ENCODE data around the gene LTC4S.

LTC4S gene

GRCh38 chr5:179802950-179803562, 9.3 kb downstream of the LTC4S start:
- Histone ChIP-seq H3K27ac (ENCODE audit: low read length) (no peak overlapping the region), H3K9me3 (ENCODE audit: control insufficient read depth in 1 of 2, low read length in 2 of 2) (no peaks in the 10 kb centered on the region), H3K27me3 (ENCODE audit: low read depth, low read length) (no peaks in the 10 kb centered on the region), H3K36me3 (ENCODE audit: control insufficient read depth in 1 of 2, insufficient read depth in 2 of 2, low read length in 2 of 2) (peaks cover 10 to 28% of the 10 kb centered on the region in 2 donors), H3K4me3 (ENCODE audit: low read depth in 1 of 2, low read length in 2 of 2) (no peak overlapping the region), H3K4me1 (ENCODE audit: control insufficient read depth in 1 of 2, insufficient read depth in 2 of 2, low read length in 2 of 2) (peaks cover 23 to 35% of the 10 kb centered on the region in 2 donors)

- Histone ChIP-seq H3K27me3 (ENCODE audit: low read depth, low read length) (no peaks in the 10 kb centered on the region), H3K4me1 (ENCODE audit: control insufficient read depth in 1 of 2, insufficient read depth in 2 of 2, low read length in 2 of 2) (peaks cover 23 to 35% of the 10 kb centered on the region in 2 donors), H3K9me3 (ENCODE audit: control insufficient read depth in 1 of 2, low read length in 2 of 2) (no peaks in the 10 kb centered on the region), H3K36me3 (ENCODE audit: control insufficient read depth in 1 of 2, insufficient read depth in 2 of 2, low read length in 2 of 2) (peaks cover 4 to 19% of the 10 kb centered on the region in 2 donors), H3K4me3 (ENCODE audit: low read depth in 1 of 2, low read length in 2 of 2) (peak overlapping the region in 1 of 2 donors; percentile 59), H3K27ac (ENCODE audit: low read length) (no peak overlapping the region)
Measured at GRCh38 chr5:179803651-179804554, 10.1 kb downstream of the LTC4S start.

- Histone ChIP-seq H3K4me1 (ENCODE audit: control insufficient read depth in 1 of 2, insufficient read depth in 2 of 2, low read length in 2 of 2) (peaks cover 23 to 35% of the 10 kb centered on the region in 2 donors), H3K27me3 (ENCODE audit: low read depth, low read length) (no peaks in the 10 kb centered on the region), H3K4me3 (ENCODE audit: low read depth in 1 of 2, low read length in 2 of 2) (peak overlapping the region; percentile 59 to 73), H3K9me3 (ENCODE audit: control insufficient read depth in 1 of 2, low read length in 2 of 2) (no peaks in the 10 kb centered on the region), H3K27ac (ENCODE audit: low read length) (peak overlapping the region; percentile 75), H3K36me3 (ENCODE audit: control insufficient read depth in 1 of 2, insufficient read depth in 2 of 2, low read length in 2 of 2) (peaks cover 0 to 13% of the 10 kb centered on the region in 2 donors)
Measured at GRCh38 chr5:179804555-179804947, 10.8 kb downstream of the LTC4S start.

- peaks cover 0 to 7% of the 10 kb centered on the region in 2 donors for H3K36me3 ChIP-seq (ENCODE audit: control insufficient read depth in 1 of 2, insufficient read depth in 2 of 2, low read length in 2 of 2)
- no peaks in the 10 kb centered on the region for H3K9me3 ChIP-seq (ENCODE audit: control insufficient read depth in 1 of 2, low read length in 2 of 2)
- H3K27me3 ChIP-seq (ENCODE audit: low read depth, low read length): no peaks in the 10 kb centered on the region
- peaks cover 23 to 35% of the 10 kb centered on the region in 2 donors for H3K4me1 ChIP-seq (ENCODE audit: control insufficient read depth in 1 of 2, insufficient read depth in 2 of 2, low read length in 2 of 2)
- H3K4me3 ChIP-seq (ENCODE audit: low read depth in 1 of 2, low read length in 2 of 2): peak overlapping the region; percentile 59 to 73
- peak overlapping the region; percentile 75 for H3K27ac ChIP-seq (ENCODE audit: low read length)
Measured at GRCh38 chr5:179805070-179805528, 11.3 kb downstream of the LTC4S start.

GRCh38 chr5:179805529-179806249, 11.9 kb downstream of the LTC4S start:
- H3K27me3 ChIP-seq (ENCODE audit: low read depth, low read length): no peaks in the 10 kb centered on the region
- peaks cover 0 to 5% of the 10 kb centered on the region in 2 donors for H3K36me3 ChIP-seq (ENCODE audit: control insufficient read depth in 1 of 2, insufficient read depth in 2 of 2, low read length in 2 of 2)
- no peaks in the 10 kb centered on the region for H3K9me3 ChIP-seq (ENCODE audit: control insufficient read depth in 1 of 2, low read length in 2 of 2)
- H3K27ac ChIP-seq (ENCODE audit: low read length): peak overlapping the region; percentile 75
- H3K4me3 ChIP-seq (ENCODE audit: low read depth in 1 of 2, low read length in 2 of 2): peak overlapping the region; percentile 59 to 73
- H3K4me1 ChIP-seq (ENCODE audit: control insufficient read depth in 1 of 2, insufficient read depth in 2 of 2, low read length in 2 of 2): peaks cover 23 to 35% of the 10 kb centered on the region in 2 donors

- Histone ChIP-seq H3K36me3 (ENCODE audit: control insufficient read depth in 1 of 2, insufficient read depth in 2 of 2, low read length in 2 of 2) (no peaks in the 10 kb centered on the region), H3K4me1 (ENCODE audit: control insufficient read depth in 1 of 2, insufficient read depth in 2 of 2, low read length in 2 of 2) (peaks cover 23 to 35% of the 10 kb centered on the region in 2 donors), H3K27ac (ENCODE audit: low read length) (no peak within 1 kb of the TSS), H3K9me3 (ENCODE audit: control insufficient read depth in 1 of 2, low read length in 2 of 2) (no peaks in the 10 kb centered on the region), H3K4me3 (ENCODE audit: low read depth in 1 of 2, low read length in 2 of 2) (peak within 1 kb of the TSS; percentile 37 to 73), H3K27me3 (ENCODE audit: low read depth, low read length) (no peaks in the 10 kb centered on the region)
Measured at GRCh38 chr5:179806250-179807048, 12.7 kb downstream of the LTC4S start, which contains the start of gene MGAT4B. TSS of gene MGAT4B (minus strand) at chr5:179806866. CDS start at chr5:179806583, 283 bp downstream.

GRCh38 chr5:179812135-179812825, 18.5 kb downstream of the LTC4S start:
- Histone ChIP-seq H3K4me1 (ENCODE audit: control insufficient read depth in 1 of 2, insufficient read depth in 2 of 2, low read length in 2 of 2) (peaks cover 0 to 6% of the 10 kb centered on the region in 2 donors), H3K36me3 (ENCODE audit: control insufficient read depth in 1 of 2, insufficient read depth in 2 of 2, low read length in 2 of 2) (peaks cover 0 to 6% of the 10 kb centered on the region in 2 donors), H3K27me3 (ENCODE audit: low read depth, low read length) (no peaks in the 10 kb centered on the region), H3K9me3 (ENCODE audit: control insufficient read depth in 1 of 2, low read length in 2 of 2) (no peaks in the 10 kb centered on the region), H3K27ac (ENCODE audit: low read length) (no peak overlapping the region), H3K4me3 (ENCODE audit: low read depth in 1 of 2, low read length in 2 of 2) (no peak overlapping the region)

- no peaks in the 10 kb centered on the region for H3K27me3 ChIP-seq (ENCODE audit: low read depth, low read length)
- H3K36me3 ChIP-seq (ENCODE audit: control insufficient read depth in 1 of 2, insufficient read depth in 2 of 2, low read length in 2 of 2): peaks cover 0 to 6% of the 10 kb centered on the region in 2 donors
- H3K9me3 ChIP-seq (ENCODE audit: control insufficient read depth in 1 of 2, low read length in 2 of 2): no peaks in the 10 kb centered on the region
- H3K4me1 ChIP-seq (ENCODE audit: control insufficient read depth in 1 of 2, insufficient read depth in 2 of 2, low read length in 2 of 2): peaks cover 0 to 14% of the 10 kb centered on the region in 2 donors
- no peak overlapping the region for H3K27ac ChIP-seq (ENCODE audit: low read length)
- H3K4me3 ChIP-seq (ENCODE audit: low read depth in 1 of 2, low read length in 2 of 2): no peak overlapping the region
Measured at GRCh38 chr5:179812997-179813607, 19.3 kb downstream of the LTC4S start.

GRCh38 chr5:179814090-179814489, 20.3 kb downstream of the LTC4S start:
- no peaks in the 10 kb centered on the region for H3K9me3 ChIP-seq (ENCODE audit: control insufficient read depth in 1 of 2, low read length in 2 of 2)
- no peaks in the 10 kb centered on the region for H3K27me3 ChIP-seq (ENCODE audit: low read depth, low read length)
- H3K36me3 ChIP-seq (ENCODE audit: control insufficient read depth in 1 of 2, insufficient read depth in 2 of 2, low read length in 2 of 2): peaks cover 0 to 6% of the 10 kb centered on the region in 2 donors
- H3K4me1 ChIP-seq (ENCODE audit: control insufficient read depth in 1 of 2, insufficient read depth in 2 of 2, low read length in 2 of 2): peaks cover 0 to 21% of the 10 kb centered on the region in 2 donors
- H3K4me3 ChIP-seq (ENCODE audit: low read depth in 1 of 2, low read length in 2 of 2): no peak overlapping the region
- H3K27ac ChIP-seq (ENCODE audit: low read length): no peak overlapping the region
